SH-SY5Y (cell line): Measurements from ENCODE around the gene RNF44.

Source experiments
- GATA2 ChIP-seq: IDR thresholded peaks from 2 replicates; pipeline ENCODE4 v1.6.1; 2011; ENCODE audit warnings: mild to moderate bottlenecking, low read depth, low read length
- GATA3 ChIP-seq: IDR thresholded peaks from 2 replicates; pipeline ENCODE4 v1.6.1; 2011; ENCODE audit warnings: low read depth, mild to moderate bottlenecking, low read length, moderate library complexity

Gene RNF44

GRCh38 chr5:176499273-176499672, 37.9 kb downstream of the RNF44 start:
- no peak for TF ChIP-seq GATA3
- no peak for TF ChIP-seq GATA2

GRCh38 chr5:176497852-176498251, 39.4 kb downstream of the RNF44 start:
- TF ChIP-seq GATA2 (no peak), GATA3 (no peak)

- no peak for TF ChIP-seq GATA3
- no peak for TF ChIP-seq GATA2
Measured at GRCh38 chr5:176492431-176492830, 44.8 kb downstream of the RNF44 start.

GRCh38 chr5:176491901-176492300, 45.3 kb downstream of the RNF44 start:
- TF ChIP-seq GATA2 (no peak), GATA3 (no peak)

- TF ChIP-seq GATA3 (no peak), GATA2 (no peak)
Measured at GRCh38 chr5:176491101-176491502, 46.1 kb downstream of the RNF44 start.

- TF ChIP-seq GATA2 (no peak), GATA3 (no peak)
Measured at GRCh38 chr5:176490301-176490700, 46.9 kb downstream of the RNF44 start.

GRCh38 chr5:176489077-176489476, 48.1 kb downstream of the RNF44 start:
- no peak for TF ChIP-seq GATA3
- TF ChIP-seq GATA2 = no peak

GRCh38 chr5:176486189-176486757, 50.9 kb downstream of the RNF44 start:
- TF ChIP-seq GATA2 (no peak), GATA3 (no peak)

- TF ChIP-seq GATA3 = no peak
- TF ChIP-seq GATA2 = no peak
Measured at GRCh38 chr5:176485176-176485575, 52.0 kb downstream of the RNF44 start.

GRCh38 chr5:176481711-176482110, 55.5 kb downstream of the RNF44 start:
- TF ChIP-seq GATA2 (no peak), GATA3 (no peak)
